ENCODE results near the gene HBG1. TPM values are rescaled to one million over a fixed set of nuclear protein-coding genes. Genes with fewer than 3 reads are reported as not detected.
"Not testable (repeated sequence)": the region's sequence is repeated elsewhere in the genome, so short reads cannot be mapped to it uniquely, and the experiment has no call there.

Gene HBG1
- total RNA-seq, 4 donors from 2014 or later = not detected

- TF ChIP-seq CTCF (IDR thresholded peaks at IDR 0.05) = no peak
- ATAC-seq (ENCODE audit: low FRiP score) = no peak
- DNase-seq (ENCODE audit: low spot score) = no peak
These were observed 2.7 kb upstream of the HBG1 start for GRCh38 chr11:5252192-5252918.

- ATAC-seq (ENCODE audit: low FRiP score) (no peak), DNase-seq (ENCODE audit: low spot score) (no peak)
- TF ChIP-seq CTCF (IDR thresholded peaks at IDR 0.05) = no peak
These were observed 2.1 kb upstream of the HBG1 start for GRCh38 chr11:5251746-5252145.

GRCh38 chr11:5250543-5251204, 1.0 kb upstream of the HBG1 start:
- ATAC-seq (ENCODE audit: low FRiP score) = no peak
- TF ChIP-seq CTCF (IDR thresholded peaks at IDR 0.05) = no peak
- DNase-seq (ENCODE audit: low spot score) = no peak

- not testable (repeated sequence) for DNase-seq (ENCODE audit: low spot score); ATAC-seq (ENCODE audit: low FRiP score)
These were observed 1.2 kb downstream of the HBG1 start for GRCh38 chr11:5248498-5248897.

- no peak for TF ChIP-seq CTCF (IDR thresholded peaks at IDR 0.05)
- DNase-seq (ENCODE audit: low spot score) = no peak
- ATAC-seq (ENCODE audit: low FRiP score) = no peak
These were observed 2.0 kb downstream of the HBG1 start for GRCh38 chr11:5247472-5248192.

GRCh38 chr11:5246772-5247471, 2.7 kb downstream of the HBG1 start:
- DNase-seq (ENCODE audit: low spot score) = no peak
- ATAC-seq (ENCODE audit: low FRiP score) = no peak
- TF ChIP-seq CTCF (IDR thresholded peaks at IDR 0.05) = no peak

GRCh38 chr11:5245155-5245554, 4.5 kb downstream of the HBG1 start:
- no peak for TF ChIP-seq CTCF (IDR thresholded peaks at IDR 0.05)
- DNase-seq (ENCODE audit: low spot score) = no peak
- ATAC-seq (ENCODE audit: low FRiP score) = no peak

Measured in omental fat pad (tissue), 4 donors.